NCI-H187 (cell line): ENCODE results near the gene CFAP77.

ENCODE experiments used
- DNase-seq, 2 experiments: peaks; one replicate each; lab custom pipeline; 2025; lab: John Stamatoyannopoulos, UW

The CFAP77 gene

DNA sequence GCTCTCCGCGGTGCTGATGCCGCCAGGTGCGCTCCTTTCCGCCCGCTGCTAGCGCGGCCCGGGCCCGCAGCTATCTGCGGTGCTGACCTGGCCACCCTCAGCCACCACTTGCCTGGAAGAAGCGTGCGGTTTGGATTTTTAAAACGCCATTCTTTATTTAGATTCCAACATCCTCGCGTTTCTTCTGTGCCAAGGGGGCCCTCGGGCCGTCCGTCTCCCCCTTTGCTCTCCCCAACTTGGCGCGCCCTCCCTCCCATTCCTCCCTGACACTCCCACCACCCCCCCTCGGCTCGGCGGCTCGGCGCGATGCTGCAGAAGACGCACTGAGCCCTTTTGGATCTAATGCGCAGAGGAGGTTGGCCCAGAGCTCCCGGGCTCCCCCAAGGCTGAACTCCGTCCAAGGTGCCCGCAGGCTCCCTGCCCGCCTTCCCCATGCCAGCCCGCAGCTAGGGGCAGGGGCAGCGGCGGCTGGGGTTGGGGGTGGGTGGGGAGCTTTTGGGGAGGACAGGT lies 172.3 kb downstream of the CFAP77 start, which contains the start of gene BARHL1:
TSS of gene BARHL1 (plus strand) at position 331 of the 510 bp plus-strand sequence. CDS start 192 bp downstream, outside the sequence.
- DNase-seq: no peak

DNA sequence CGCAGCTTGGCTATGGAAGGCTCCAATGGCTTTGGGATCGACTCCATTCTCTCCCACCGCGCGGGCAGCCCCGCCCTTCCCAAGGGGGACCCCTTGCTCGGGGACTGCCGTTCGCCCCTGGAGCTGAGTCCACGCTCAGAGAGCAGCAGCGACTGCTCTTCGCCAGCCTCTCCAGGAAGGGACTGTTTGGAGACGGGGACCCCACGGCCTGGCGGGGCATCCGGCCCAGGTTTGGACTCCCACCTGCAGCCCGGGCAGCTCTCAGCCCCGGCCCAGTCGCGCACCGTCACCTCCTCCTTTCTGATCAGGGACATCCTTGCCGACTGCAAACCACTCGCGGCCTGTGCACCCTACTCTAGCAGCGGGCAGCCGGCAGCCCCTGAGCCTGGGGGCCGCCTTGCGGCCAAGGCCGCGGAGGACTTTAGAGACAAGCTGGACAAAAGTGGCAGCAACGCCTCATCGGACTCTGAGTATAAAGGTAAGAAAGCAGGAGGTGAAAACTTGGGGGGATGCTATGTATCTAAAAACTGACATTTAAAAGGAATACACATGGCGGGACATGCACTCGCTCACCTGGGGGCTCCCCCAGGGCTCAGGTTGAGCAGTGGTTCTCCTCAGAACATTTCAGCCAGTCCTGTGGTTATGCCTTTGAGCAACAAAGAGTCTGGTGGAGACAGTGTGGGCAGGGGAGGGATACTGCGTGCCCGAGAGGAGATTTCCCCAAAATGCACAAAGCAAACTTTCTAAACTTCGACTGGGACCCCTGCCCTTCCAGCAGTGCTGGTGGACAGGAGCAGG lies 173.0 kb downstream of the CFAP77 start:
- no peak for DNase-seq

DNA sequence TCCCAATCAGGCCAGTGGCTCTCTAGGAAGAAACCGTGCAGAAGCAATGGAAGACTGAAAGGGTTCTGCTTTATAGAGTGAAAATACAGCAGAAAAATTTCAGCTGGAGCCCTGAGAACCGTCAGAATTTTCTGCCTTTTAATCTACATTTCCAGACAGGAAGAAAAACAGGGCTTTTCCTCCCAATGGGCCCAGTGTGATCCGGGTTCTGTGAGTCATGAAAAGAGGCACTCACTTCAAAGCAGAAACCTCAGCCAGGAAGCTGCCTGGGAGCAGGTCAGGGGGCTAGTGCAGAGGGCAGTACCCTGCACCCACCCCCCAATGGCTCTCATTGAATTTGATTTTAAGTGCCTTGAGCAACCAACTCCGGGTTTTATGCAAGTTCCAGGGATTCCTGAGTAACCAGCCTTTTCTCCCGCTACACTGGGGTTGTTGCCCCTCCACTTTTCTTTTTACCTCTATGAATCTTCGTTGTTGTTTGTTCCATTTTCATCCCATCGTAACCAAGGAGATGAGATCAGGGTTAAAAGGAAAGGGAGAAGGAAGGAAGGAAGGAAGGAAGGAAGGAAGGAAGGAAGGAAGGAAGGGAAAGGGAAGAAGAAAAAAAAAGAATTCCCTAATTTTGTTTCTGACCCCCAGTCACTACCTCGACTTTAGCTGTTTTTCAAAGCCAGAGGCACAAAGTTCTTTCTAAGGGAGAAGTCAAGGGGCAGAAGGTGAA lies 173.7 kb downstream of the CFAP77 start:
- DNase-seq: no peak

DNA sequence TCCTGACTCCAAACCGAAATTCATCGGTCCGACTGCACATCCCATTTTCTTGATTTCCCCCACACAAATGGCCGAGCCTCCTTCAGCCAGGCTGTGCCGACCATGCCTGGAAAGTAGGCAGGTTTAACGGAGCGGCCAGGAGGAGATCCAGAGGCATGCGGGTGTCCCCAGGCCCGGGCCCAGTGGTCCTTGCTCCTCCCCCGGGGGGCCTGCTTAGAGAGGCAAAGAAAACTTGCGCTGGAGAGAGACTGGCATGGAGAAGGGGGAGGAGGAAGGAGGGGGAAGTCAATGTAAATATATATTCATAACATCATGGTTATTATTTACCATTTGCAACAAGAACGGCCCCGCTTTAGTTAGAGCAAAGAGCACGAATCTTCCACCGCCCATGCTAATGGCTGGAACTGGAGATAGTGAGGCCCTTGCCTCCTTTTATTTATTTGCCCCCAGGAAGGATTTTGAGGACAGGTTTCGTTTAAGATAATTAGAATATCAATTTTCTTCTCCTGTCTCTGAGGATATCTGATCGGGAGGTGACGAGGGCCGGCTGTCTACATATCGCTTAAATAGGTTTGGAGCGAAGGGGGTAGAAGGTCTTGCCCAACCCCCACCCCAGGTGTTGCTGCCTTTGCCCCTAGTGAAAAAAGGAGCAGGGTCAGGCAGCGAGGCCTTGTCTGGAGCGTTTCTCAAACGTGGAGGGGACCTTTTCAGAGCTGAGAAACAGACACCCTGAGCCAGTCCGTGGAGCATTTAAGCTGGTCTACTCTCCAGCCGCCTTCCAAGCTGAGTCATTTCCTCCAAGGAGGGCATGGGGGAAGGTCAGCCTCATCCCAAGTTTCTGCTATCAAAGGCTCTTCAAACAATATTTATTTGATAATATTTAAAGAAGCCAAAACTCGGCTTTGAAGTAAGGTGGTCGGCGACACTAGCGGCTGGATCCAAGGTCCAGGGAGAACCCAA lies 174.9 kb downstream of the CFAP77 start:
- no peak for DNase-seq

DNA sequence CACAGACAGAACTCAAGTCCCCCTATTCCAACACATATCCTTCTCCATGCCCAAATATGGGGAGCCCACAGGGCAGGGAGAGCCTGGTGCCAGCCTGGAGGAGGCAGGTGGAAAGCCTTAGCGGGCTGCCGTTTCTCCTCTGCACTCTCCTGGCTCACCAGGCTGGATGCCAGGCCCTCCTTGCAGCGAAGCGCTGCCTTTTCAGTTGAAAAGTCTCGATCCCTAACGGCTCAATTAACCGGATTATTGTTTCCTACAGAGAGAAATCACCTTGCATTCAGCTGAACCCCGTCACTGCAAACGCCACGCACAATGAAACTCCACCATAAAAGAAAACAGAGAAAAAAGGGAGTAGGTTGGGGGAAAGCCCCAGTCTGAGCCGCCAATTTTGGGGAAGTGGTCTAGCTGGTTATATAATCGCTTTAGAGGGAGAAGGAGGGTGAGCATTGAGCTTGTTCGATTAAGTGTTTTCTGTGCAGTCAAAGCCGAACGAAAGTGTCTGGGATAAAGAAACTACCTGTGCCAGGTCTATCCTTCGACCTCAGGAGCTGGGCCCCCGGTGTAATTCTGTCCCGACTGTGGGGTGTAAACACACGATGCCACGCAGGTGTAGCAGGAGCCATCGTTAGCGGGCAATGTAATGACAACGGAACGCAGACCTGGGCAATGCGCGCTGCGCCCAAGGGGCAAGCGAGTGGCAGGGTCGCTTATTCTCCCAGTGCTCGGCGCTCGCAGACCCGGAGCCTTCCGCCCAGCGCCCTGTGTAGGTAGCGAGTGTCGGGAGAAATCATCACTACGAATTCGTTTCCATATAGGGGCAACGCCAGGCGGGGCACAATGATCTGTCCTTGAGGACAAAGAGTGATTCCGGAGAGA lies 176.2 kb downstream of the CFAP77 start:
- DNase-seq: no peak

DNA sequence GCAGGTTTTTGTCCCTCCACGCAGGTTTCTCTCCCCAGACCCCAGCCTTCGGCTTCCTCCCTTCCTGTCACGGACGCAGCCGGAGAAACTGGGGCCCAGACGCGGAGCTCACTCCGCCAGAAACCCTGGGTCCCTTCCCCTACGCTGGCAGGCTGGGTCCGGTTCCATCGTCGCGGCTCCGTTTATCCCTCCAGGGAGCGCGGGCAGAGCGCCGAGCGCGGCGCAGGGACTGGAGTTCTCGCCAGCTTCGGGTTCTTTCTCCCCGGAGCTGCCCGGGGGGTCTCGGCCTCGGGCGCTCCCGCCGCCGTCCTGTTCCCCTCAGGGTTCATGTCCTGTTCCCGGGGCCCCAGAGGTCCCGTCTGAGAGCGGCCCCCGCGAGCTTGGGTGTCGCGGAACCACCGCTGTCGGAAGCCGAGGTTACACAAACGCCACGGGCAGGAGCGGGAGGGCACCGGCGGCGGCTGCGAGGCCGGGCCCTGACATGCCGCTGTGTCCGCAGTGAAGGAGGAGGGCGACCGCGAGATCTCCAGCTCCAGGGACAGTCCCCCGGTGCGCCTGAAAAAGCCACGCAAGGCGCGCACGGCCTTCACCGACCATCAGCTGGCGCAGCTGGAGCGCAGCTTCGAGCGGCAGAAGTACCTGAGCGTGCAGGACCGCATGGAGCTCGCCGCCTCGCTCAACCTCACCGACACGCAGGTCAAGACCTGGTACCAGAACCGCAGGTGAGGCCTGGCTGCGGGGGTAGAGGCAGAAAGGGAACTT lies 177.0 kb downstream of the CFAP77 start:
- DNase-seq: no peak

GRCh38 chr9:132587592-132587955 lies 177.6 kb downstream of the CFAP77 start:
- DNase-seq: no peak

DNA sequence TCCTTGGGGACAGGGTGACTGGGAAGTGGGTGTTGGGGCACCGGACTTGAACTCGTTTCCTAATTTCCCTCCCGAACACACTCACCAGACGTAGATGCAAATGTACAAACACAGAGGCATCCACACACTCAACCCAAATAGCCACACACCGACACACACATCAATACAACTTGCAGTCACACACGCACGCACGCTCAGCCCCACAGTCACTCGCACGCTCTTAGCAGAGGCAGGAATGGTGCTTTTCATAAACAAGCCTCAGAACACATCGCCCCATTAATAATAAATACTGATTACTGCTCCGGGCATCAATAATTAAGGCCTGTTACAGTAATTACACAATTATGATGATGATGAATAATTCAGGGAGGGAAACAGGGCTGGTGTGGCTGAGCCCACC lies 178.1 kb downstream of the CFAP77 start:
- DNase-seq: no peak

GRCh38 chr9:132588501-132589147 lies 178.6 kb downstream of the CFAP77 start:
- DNase-seq: no peak

DNA sequence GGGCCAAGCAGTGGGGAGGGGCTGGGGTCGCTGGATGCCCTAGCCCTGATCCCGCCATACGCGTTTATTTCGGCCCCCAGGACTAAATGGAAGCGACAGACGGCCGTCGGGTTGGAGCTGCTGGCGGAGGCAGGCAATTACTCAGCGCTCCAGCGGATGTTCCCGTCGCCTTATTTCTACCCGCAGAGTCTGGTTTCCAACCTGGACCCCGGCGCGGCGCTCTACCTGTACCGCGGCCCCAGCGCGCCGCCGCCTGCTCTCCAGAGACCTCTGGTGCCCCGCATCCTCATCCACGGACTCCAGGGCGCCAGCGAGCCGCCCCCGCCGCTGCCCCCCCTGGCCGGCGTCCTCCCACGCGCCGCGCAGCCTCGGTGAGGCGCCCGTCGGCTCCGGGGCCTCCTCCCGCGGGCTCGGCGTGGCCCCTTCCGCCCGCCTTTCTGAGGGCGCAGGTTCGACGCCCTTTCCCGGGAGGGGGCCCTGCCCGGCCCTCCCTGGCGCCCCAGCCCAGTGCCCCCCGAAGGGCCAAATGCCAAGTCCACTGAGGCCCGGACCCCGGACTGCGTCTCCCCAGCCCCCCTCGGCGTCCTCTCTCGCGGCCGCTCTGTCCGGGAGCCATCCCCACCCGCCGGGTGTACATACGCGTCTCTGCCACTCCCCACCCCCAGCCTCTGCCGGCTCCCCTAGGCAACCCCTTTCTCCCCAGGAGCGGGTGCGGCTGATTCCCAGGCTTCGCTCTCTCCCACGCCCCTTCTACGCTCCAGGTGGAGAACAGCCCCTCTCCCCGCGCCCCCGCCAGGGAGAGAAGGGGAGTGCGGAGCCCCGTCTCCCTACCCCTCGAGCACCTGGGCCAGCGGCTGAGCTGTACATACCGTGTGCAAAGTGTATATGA lies 179.4 kb downstream of the CFAP77 start:
- no peak for DNase-seq

DNA sequence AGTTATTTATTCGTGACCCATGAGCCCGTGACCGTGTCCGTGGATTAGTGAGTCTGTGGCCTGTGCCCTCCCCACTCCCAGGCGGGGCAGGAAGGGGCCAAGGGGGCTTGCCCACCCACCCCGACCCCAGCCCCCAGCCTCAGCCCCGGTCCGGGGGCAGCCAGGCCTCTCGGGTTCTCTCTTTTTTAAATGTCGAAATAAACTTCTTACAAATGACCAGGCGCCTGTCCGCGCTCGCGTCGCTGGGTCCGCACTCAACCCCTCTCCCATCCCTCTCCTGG lies 180.0 kb downstream of the CFAP77 start:
- DNase-seq: no peak

DNA sequence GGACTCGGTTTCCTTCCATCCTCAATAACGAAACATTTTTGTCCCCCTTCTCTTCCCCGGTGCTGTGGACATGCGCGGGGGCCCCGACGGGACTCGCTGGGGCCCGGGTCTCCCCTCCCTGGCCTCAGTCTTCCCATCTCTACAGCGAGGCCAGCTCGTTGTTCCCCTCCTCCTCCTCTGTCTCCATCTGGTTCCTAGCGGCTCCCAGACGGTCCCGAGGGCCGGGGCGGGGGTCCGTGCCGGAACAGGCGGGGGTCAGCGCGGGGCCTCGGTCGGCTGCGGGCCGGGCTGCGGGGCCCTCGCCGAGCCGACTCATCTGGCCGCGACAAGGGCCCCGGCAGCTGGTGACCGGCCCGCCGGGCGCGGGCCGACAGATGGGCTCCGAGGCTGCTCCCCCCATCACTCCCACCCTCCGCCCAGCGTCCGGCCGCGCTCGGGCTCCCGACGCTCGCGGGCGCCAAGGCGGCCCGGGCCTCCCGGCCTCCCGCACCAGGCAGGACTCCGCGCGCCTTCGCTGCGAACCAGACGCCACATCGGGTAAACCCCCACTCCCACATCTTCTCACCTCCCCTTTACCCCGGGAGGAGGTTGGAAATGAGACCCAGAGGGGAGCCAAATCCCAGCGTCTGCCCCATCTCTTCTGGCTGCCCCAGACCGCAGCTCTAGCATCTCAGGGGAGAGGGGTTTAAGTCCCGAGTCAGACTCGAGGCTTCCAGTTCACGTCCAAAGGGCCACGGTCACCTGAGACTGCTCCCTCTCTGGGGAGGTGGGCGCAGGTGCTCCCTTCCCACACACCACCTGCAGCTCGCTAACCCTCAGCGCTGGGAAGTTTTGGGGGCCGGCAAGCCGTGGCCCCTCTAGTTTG lies 180.5 kb downstream of the CFAP77 start:
- DNase-seq: no peak

DNA sequence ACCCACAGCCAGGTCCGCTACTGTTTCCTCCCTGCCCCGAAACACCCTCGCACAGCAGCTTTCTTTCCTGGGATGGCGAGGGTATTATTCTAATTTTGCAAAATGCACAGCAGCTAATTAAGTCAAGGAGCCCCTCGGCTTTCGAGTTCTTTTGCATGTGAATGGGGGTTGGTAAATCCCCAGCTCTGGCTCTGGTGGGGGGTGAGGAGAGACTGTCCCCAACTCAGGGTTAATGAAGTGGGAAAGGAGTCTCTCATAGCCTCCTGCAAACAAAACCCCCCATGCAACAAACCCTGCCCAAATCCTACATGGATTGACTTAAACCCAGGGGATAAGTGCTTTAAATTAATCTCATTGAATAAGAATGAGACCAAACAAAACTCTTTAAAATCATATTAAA lies 181.2 kb downstream of the CFAP77 start:
- no peak for DNase-seq

DNA sequence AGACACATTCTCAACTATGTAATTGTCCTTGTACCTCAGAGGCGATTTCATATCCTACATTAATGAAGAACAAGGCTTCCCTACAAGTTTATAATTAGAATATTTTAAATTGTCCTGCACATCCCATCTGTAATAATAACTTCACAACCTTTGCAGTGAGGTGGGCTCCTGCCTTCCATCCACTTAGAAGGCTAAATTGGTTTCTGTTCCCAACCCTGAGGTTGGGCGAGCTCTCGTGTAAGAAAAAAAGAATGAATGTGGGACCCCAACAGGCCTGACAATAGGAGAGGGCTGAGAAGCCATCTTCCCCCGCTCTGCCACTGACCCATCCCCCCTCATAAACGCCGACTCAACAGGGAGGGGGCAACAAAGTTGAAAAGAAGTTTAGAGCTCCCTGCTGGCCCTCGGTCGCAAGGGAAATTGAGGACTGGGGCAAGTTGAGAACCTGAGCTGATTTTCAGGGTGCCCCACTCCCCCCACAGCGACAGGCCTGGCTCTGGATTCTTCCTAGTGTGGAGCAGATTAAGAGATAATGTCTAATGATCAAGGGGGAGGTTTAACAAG lies 181.8 kb downstream of the CFAP77 start:
- DNase-seq: no peak

- no peak for DNase-seq
Observed at GRCh38 chr9:132592451-132592850, 182.4 kb downstream of the CFAP77 start.

- DNase-seq: no peak
Observed at GRCh38 chr9:132594412-132594811, 184.4 kb downstream of the CFAP77 start.

- no peak for DNase-seq
Observed at GRCh38 chr9:132595319-132595718, 185.3 kb downstream of the CFAP77 start.

- DNase-seq: no peak
Observed at GRCh38 chr9:132596200-132596599, 186.2 kb downstream of the CFAP77 start.
